K562 (cell line): ENCODE data around the gene ELL3. TPM values are rescaled to one million over a fixed set of nuclear protein-coding genes. Genes with fewer than 3 reads are reported as not detected.

Source experiments
- CREB3 ChIP-seq: fragments of 450-650 bp; conservative IDR thresholded peaks from 2 replicates; pipeline ENCODE4 v1.6.1; 2016; ENCODE audit warnings: missing genetic modification characterization, low read depth, mild to moderate bottlenecking, missing compliant biosample characterization, moderate library complexity
- ETS1 ChIP-seq: conservative IDR thresholded peaks from 2 replicates; pipeline ENCODE4 v1.6.1; 2011; ENCODE audit warnings: low read depth, mild to moderate bottlenecking, low read length; ENCODE audit not compliant: control insufficient read depth
- L3MBTL2 ChIP-seq: fragments of 450-650 bp; IDR thresholded peaks from 2 replicates; pipeline ENCODE4 v1.6.1; 2016; ENCODE audit warnings: mild to moderate bottlenecking, moderate library complexity
- MCM7 ChIP-seq, 2 experiments: fragments of 450-650 bp; IDR thresholded peaks; 2 replicates each; pipeline ENCODE4 v1.6.1; 2016 to 2018
- MTA2 ChIP-seq: fragments of 450-650 bp; IDR thresholded peaks from 2 replicates; pipeline ENCODE4 v1.6.1; 2016; ENCODE audit warnings: low read depth
- NEUROD1 ChIP-seq: fragments of 150-350 bp; IDR thresholded peaks from 2 replicates; pipeline ENCODE4 v1.6.1; 2014; ENCODE audit warnings: borderline replicate concordance, low read length, low read depth; ENCODE audit not compliant: partially characterized antibody
- POLR3G ChIP-seq: IDR thresholded peaks from 2 replicates; pipeline ENCODE4 v1.6.1; 2011; ENCODE audit not compliant: insufficient read length, insufficient replicate concordance; ENCODE audit errors: extremely low read depth
- SMAD4 ChIP-seq: fragments of 250-450 bp; sonication (Bioruptor Pico); conservative IDR thresholded peaks from 2 replicates; pipeline ENCODE4 v1.8.0; 2021; ENCODE audit warnings: inconsistent platforms, mild to moderate bottlenecking, moderate library complexity
- SRF ChIP-seq, 2 experiments: fragments of 250-450, 450-650 bp in 1 of 2; sonication (Bioruptor Pico) in 1 of 2; sonication (generic) in 1 of 2; formaldehyde crosslinking; IDR thresholded peaks; 2 replicates each; pipeline versions ENCODE4 v1.5.0 to v1.5.1; 2020 to 2022; ENCODE audit warnings: mild to moderate bottlenecking in 1 of 2, missing genetic modification reagents in 1 of 2
- THRAP3 ChIP-seq: fragments of 450-650 bp; IDR thresholded peaks from 2 replicates; pipeline ENCODE4 v1.6.1; 2016; ENCODE audit warnings: mild to moderate bottlenecking, inconsistent platforms, borderline replicate concordance
- USF1 ChIP-seq: sonication (generic); formaldehyde crosslinking; IDR thresholded peaks from 2 replicates; pipeline ENCODE4 v1.9.0; 2022; ENCODE audit warnings: mild to moderate bottlenecking, missing genetic modification reagents
- ZBTB11 ChIP-seq, 3 experiments: fragments of 200-800 bp in 1 of 3; fragments of 250-450 bp in 1 of 3; fragments of 450-650 bp in 1 of 3; sonication (Bioruptor Pico) in 1 of 3; sonication (Bioruptor generic) in 1 of 3; formaldehyde crosslinking in 1 of 3; IDR thresholded peaks; 2 replicates each; pipeline versions ENCODE4 v1.6.1 to v1.8.0; 2016 to 2022; ENCODE audit warnings: mild to moderate bottlenecking in 2 of 3, missing genetic modification characterization in 2 of 3, missing compliant biosample characterization in 1 of 3, moderate library complexity in 1 of 3
- ZBTB12 ChIP-seq: fragments of 250-450 bp; sonication (Bioruptor Pico); IDR thresholded peaks from 2 replicates; pipeline ENCODE4 v1.4.0; 2020
- ZBTB8A ChIP-seq: fragments of 450-650 bp; IDR thresholded peaks from 2 replicates; pipeline ENCODE4 v1.6.1; 2018; ENCODE audit warnings: mild to moderate bottlenecking, moderate library complexity; ENCODE audit not compliant: partially characterized antibody
- polyA plus RNA-seq, 8 experiments: library from polyadenylated mRNA; depleted of rRNA in 4 of 8; stranded (reverse) in 5 of 8; unstranded in 3 of 8; fragments of >200 nt; fragmentation: Nextera tagmentation in 2 of 8; fragmentation: Illumina TruSeq in 1 of 8; extraction: Ambion mirVana in 2 of 8; extraction: Trizol in 1 of 8; gene quantifications; 2 replicates each; pipeline versions ENCODE4 v1.2.1 to v1.2.3, GENCODE V29; 2011 to 2014; ENCODE audit warnings: inconsistent platforms in 1 of 8, missing spikeins in 1 of 8
- total RNA-seq, 7 experiments: library from RNA; depleted of rRNA in 6 of 7; stranded (reverse); fragments of >200 nt in 6 of 7; fragmentation: Illumina TruSeq in 2 of 7; extraction: Trizol in 2 of 7; gene quantifications; 2 replicates each; pipeline versions ENCODE4 v1.2.1 to v1.2.3, GENCODE V29; 2011 to 2021; ENCODE audit warnings: low replicate concordance in 1 of 7
- TF ChIP-seq, protein P1 (sequence below): fragments of 450-650 bp; IDR thresholded peaks from 2 replicates; pipeline ENCODE4 v1.6.1; 2017; ENCODE audit warnings: antibody characterized with exemption

Gene ELL3
- total and polyA plus RNA-seq, 9 of the 15 experiments (the other 6 are each of a cell fraction or from before 2014, with no cell fraction given): 0.80 to 5.2 (median 2.6) TPM

DNA sequence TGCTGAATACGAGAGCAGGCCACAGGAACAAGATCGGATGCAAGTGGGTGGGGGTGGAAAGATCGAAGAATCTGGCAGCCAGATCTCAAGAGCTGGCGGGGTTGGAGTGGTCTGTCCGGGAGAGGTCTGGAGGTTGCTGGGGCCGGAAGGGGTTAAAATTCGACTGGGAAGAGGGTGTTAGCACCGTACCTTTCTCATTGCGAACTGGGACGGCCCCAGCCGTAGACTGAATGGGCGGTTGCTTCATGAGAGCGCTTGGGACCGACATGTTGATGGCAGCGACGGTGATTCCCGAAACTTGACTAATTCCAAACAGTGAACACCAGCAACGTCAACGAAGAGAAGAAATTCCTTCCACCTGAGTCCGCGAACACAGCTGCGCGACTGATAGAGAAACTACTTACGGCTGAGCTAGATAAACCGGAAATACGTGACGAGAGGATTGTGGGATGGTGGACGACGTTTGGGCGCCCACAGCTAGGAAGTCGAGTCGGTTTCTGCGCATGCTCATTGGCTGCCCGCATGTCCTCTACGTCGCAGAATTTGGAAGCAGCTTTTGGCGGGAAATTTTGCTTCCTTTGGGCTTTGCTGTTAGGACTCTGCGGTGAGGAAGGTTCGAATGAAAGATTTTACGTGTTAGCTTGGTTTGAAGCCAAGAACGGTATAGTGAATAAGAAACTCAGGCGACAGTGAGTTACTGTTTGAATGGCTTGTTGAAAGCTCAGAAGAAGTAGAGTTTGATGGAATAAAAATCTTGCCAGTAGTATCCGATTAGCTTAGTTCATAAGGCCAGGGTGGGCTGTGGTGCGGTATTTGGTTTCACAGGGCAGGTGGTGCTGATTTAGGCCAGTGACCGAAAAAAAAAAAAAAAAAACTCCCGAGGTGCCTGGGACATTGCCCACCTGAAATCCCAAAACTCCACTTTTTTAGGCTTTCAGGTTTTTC lies 47.8 kb upstream of the ELL3 start, which contains the start of gene MFAP1 (continued):
- TF ChIP-seq, protein P1, sequence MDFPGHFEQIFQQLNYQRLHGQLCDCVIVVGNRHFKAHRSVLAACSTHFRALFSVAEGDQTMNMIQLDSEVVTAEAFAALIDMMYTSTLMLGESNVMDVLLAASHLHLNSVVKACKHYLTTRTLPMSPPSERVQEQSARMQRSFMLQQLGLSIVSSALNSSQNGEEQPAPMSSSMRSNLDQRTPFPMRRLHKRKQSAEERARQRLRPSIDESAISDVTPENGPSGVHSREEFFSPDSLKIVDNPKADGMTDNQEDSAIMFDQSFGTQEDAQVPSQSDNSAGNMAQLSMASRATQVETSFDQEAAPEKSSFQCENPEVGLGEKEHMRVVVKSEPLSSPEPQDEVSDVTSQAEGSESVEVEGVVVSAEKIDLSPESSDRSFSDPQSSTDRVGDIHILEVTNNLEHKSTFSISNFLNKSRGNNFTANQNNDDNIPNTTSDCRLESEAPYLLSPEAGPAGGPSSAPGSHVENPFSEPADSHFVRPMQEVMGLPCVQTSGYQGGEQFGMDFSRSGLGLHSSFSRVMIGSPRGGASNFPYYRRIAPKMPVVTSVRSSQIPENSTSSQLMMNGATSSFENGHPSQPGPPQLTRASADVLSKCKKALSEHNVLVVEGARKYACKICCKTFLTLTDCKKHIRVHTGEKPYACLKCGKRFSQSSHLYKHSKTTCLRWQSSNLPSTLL: peak; percentile 80
- TF ChIP-seq SMAD4 (0 out of 2 replicates have a peak, but pooled peaks have one; percentile 41), MCM7 (IDR thresholded peaks at IDR 0.05) (no peak), SRF (CRISPR knock-in tag; IDR thresholded peaks at IDR 0.05) (peak in 1 of 2 experiments; percentile 43; a peak in 1 of 4 replicates), ETS1 (no peak; the same call in 1 of the 2 replicates), POLR3G (no peak), CREB3 (tag) (no peak), ZBTB11 (CRISPR knock-in tag; IDR thresholded peaks at IDR 0.05) (peak in 2 of 3 experiments; percentile 63 to 77; a peak in 3 of 6 replicates), ZBTB12 (peak; percentile 61), USF1 (CRISPR knock-in tag) (no peak), L3MBTL2 (peak; percentile 100), THRAP3 (peak; percentile 39; the same call in 1 of the 2 replicates), ZBTB8A (no peak), NEUROD1 (no peak), MTA2 (no peak)
